Globus pallidus (tissue), 1 donor: ENCODE measurements around the gene SLC7A11.

Experiments
- DNase-seq: peaks from one replicate; pipeline ENCODE4 v3.0.0-alpha.2; 2015; ENCODE audit warnings: low spot score

SLC7A11 gene

GRCh38 chr4:138162259-138162658, 79.9 kb downstream of the SLC7A11 start:
- DNase-seq: no peak

GRCh38 chr4:138161351-138161750, 80.8 kb downstream of the SLC7A11 start:
- DNase-seq: no peak

DNA sequence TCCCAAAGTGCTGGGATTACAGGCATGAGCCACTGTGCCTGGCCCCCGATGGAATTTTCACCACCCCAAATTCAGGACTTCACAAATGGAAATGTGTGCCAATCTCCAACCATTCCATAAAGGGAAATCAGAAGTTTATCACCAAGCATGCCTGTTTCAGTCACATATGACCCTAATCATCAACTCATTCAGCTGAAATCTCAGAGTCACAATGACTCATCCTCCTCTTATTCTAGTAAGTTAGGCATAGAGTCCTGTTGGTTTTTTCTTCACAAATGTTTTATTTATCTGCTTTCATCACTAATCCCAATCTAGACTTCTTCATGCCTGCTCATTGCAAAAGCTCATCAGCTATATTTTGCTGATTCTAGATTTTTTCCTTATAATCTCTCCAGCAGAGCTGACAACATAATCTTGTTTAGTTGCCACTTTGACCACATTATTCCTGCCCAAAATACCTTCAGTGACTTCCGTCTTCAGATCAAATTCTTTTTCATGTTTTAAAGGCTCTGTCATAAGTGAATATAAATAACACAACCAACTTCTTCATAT, 83.3 kb downstream of the SLC7A11 start:
- no peak for DNase-seq

DNA sequence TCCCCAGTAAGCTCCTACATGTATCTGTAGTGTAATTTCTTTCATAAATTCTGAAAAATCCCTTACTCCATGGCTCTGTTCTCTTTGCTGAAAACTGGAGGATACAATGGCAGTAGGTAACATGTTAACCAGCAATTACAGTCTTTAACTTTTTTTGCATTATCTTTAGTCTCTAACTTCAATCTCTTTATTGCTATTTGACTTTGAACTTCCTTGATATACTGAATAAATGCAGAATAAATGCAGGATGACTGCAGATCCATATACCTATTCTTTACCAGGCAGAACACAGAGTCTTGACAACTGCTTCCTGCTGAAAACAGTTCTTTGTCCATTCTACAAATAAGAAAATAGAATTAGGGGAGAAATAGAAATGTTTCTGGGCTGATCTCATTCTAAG, 101.3 kb downstream of the SLC7A11 start:
- no peak for DNase-seq

- DNase-seq: no peak
These were observed 103.4 kb downstream of the SLC7A11 start for GRCh38 chr4:138138774-138139173.

- no peak for DNase-seq
These were observed 106.5 kb downstream of the SLC7A11 start for GRCh38 chr4:138135610-138136009.

- DNase-seq: no peak
These were observed 123.9 kb downstream of the SLC7A11 start for GRCh38 chr4:138118270-138118669.

DNA sequence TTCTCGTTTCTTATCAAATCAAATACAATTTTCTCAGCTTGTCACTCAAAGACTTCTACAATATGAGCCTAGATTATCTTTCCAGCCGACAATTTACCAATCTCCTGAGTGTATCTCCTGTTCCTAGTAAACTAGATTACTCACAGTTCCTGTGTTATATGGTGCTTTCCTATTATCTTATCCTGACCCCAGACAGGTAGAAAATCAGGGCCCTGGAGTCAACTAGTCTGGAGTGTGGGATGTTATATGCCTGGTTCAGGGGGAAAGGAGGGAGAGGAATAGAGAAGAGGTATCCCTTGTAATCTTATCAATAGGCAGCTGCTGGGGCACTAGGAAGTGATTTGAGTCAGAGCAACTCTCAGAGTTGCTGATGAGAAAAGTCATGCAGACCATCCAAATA, 127.1 kb downstream of the SLC7A11 start:
- DNase-seq: no peak

- no peak for DNase-seq
These were observed 127.7 kb downstream of the SLC7A11 start for GRCh38 chr4:138114434-138114833.
